Measurements from ENCODE around the gene SENP8. TPM values are rescaled to one million over a fixed set of nuclear protein-coding genes. Genes with fewer than 3 reads are reported as not detected.

The SENP8 gene
- total and polyA plus RNA-seq, 2 of the 13 experiments (the other 11 are each of a cell fraction or from before 2014, with no cell fraction given) = 2.7 to 3.0 TPM

DNA sequence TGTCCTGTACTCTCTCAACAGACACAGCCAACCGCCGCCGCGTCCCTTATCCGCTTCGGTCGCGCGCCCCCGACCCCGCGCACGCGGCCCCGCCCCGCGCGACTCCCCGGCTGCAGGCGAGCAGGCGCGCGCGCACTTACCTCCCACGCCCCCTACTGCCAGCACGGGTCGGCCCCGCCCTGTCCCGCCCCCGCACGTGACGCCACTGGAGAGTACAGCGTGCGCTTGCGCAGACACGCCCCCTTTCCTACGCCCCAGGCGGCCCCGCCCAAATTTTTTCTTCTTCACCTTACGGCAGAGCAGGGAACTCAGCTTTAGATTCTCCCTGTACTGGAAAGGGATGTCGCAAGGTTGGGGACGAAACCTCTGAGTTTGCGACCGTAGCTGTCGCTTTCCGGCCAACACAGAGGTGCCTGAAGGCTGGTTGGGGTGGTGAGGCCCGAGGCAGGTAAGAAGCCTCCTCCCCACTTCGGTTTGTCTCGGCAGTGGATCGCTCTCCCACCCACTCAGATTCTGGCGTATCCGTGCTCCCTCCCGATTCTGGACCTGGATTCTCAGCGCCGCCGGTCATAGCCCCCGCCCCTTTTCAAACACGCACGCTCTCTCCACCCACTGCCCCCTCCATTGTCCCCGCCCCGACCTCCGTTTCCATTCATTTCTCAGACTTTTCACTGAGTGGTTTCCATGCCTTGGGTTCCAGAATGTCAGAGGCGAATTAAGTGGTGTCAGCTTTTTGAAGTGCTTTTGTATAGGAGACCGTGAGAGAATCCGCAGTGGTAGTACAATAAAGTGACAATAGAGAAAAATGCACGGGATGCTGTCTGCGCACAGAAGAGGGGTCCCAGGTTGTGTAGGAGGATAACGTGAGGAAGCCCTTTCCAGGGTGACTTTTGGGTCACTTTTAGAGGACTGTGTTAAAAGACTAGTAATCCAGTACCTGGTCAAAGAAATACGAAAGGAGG lies at the start of gene SENP8, which contains the start of gene MYO9A (continued):
- TF ChIP-seq, protein P1, sequence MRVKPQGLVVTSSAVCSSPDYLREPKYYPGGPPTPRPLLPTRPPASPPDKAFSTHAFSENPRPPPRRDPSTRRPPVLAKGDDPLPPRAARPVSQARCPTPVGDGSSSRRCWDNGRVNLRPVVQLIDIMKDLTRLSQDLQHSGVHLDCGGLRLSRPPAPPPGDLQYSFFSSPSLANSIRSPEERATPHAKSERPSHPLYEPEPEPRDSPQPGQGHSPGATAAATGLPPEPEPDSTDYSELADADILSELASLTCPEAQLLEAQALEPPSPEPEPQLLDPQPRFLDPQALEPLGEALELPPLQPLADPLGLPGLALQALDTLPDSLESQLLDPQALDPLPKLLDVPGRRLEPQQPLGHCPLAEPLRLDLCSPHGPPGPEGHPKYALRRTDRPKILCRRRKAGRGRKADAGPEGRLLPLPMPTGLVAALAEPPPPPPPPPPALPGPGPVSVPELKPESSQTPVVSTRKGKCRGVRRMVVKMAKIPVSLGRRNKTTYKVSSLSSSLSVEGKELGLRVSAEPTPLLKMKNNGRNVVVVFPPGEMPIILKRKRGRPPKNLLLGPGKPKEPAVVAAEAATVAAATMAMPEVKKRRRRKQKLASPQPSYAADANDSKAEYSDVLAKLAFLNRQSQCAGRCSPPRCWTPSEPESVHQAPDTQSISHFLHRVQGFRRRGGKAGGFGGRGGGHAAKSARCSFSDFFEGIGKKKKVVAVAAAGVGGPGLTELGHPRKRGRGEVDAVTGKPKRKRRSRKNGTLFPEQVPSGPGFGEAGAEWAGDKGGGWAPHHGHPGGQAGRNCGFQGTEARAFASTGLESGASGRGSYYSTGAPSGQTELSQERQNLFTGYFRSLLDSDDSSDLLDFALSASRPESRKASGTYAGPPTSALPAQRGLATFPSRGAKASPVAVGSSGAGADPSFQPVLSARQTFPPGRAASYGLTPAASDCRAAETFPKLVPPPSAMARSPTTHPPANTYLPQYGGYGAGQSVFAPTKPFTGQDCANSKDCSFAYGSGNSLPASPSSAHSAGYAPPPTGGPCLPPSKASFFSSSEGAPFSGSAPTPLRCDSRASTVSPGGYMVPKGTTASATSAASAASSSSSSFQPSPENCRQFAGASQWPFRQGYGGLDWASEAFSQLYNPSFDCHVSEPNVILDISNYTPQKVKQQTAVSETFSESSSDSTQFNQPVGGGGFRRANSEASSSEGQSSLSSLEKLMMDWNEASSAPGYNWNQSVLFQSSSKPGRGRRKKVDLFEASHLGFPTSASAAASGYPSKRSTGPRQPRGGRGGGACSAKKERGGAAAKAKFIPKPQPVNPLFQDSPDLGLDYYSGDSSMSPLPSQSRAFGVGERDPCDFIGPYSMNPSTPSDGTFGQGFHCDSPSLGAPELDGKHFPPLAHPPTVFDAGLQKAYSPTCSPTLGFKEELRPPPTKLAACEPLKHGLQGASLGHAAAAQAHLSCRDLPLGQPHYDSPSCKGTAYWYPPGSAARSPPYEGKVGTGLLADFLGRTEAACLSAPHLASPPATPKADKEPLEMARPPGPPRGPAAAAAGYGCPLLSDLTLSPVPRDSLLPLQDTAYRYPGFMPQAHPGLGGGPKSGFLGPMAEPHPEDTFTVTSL (CRISPR knock-in tag; IDR thresholded peaks at IDR 0.05; ENCODE audit: borderline replicate concordance) = no peak
- TF ChIP-seq ZBTB7A (CRISPR knock-in tag; IDR thresholded peaks at IDR 0.05) (no peak), ZNF530 (CRISPR knock-in tag; IDR thresholded peaks at IDR 0.05; ENCODE audit: low read depth) (no peak), ZNF552 (CRISPR knock-in tag; IDR thresholded peaks at IDR 0.05; ENCODE audit: borderline replicate concordance) (no peak), ZNF30 (CRISPR knock-in tag; IDR thresholded peaks at IDR 0.05) (no peak), ZNF24 (IDR thresholded peaks at IDR 0.05) (no peak), SUZ12 (IDR thresholded peaks at IDR 0.05; ENCODE audit: low read depth, low read length) (no peak), PTBP1 (IDR thresholded peaks at IDR 0.05; ENCODE audit: low read depth, low read length, poor library complexity, severe bottlenecking) (no peak)
- TF ChIP-seq, protein P2, sequence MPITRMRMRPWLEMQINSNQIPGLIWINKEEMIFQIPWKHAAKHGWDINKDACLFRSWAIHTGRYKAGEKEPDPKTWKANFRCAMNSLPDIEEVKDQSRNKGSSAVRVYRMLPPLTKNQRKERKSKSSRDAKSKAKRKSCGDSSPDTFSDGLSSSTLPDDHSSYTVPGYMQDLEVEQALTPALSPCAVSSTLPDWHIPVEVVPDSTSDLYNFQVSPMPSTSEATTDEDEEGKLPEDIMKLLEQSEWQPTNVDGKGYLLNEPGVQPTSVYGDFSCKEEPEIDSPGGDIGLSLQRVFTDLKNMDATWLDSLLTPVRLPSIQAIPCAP (CRISPR knock-in tag; IDR thresholded peaks at IDR 0.05; ENCODE audit: low read depth) = no peak
- TF ChIP-seq, protein P3, sequence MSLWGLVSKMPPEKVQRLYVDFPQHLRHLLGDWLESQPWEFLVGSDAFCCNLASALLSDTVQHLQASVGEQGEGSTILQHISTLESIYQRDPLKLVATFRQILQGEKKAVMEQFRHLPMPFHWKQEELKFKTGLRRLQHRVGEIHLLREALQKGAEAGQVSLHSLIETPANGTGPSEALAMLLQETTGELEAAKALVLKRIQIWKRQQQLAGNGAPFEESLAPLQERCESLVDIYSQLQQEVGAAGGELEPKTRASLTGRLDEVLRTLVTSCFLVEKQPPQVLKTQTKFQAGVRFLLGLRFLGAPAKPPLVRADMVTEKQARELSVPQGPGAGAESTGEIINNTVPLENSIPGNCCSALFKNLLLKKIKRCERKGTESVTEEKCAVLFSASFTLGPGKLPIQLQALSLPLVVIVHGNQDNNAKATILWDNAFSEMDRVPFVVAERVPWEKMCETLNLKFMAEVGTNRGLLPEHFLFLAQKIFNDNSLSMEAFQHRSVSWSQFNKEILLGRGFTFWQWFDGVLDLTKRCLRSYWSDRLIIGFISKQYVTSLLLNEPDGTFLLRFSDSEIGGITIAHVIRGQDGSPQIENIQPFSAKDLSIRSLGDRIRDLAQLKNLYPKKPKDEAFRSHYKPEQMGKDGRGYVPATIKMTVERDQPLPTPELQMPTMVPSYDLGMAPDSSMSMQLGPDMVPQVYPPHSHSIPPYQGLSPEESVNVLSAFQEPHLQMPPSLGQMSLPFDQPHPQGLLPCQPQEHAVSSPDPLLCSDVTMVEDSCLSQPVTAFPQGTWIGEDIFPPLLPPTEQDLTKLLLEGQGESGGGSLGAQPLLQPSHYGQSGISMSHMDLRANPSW (CRISPR knock-in tag; IDR thresholded peaks at IDR 0.05; ENCODE audit: borderline replicate concordance) = no peak
- TF ChIP-seq, protein P4, sequence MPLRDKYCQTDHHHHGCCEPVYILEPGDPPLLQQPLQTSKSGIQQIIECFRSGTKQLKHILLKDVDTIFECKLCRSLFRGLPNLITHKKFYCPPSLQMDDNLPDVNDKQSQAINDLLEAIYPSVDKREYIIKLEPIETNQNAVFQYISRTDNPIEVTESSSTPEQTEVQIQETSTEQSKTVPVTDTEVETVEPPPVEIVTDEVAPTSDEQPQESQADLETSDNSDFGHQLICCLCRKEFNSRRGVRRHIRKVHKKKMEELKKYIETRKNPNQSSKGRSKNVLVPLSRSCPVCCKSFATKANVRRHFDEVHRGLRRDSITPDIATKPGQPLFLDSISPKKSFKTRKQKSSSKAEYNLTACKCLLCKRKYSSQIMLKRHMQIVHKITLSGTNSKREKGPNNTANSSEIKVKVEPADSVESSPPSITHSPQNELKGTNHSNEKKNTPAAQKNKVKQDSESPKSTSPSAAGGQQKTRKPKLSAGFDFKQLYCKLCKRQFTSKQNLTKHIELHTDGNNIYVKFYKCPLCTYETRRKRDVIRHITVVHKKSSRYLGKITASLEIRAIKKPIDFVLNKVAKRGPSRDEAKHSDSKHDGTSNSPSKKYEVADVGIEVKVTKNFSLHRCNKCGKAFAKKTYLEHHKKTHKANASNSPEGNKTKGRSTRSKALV (CRISPR knock-in tag; IDR thresholded peaks at IDR 0.05) = no peak
- TF ChIP-seq, protein P5, sequence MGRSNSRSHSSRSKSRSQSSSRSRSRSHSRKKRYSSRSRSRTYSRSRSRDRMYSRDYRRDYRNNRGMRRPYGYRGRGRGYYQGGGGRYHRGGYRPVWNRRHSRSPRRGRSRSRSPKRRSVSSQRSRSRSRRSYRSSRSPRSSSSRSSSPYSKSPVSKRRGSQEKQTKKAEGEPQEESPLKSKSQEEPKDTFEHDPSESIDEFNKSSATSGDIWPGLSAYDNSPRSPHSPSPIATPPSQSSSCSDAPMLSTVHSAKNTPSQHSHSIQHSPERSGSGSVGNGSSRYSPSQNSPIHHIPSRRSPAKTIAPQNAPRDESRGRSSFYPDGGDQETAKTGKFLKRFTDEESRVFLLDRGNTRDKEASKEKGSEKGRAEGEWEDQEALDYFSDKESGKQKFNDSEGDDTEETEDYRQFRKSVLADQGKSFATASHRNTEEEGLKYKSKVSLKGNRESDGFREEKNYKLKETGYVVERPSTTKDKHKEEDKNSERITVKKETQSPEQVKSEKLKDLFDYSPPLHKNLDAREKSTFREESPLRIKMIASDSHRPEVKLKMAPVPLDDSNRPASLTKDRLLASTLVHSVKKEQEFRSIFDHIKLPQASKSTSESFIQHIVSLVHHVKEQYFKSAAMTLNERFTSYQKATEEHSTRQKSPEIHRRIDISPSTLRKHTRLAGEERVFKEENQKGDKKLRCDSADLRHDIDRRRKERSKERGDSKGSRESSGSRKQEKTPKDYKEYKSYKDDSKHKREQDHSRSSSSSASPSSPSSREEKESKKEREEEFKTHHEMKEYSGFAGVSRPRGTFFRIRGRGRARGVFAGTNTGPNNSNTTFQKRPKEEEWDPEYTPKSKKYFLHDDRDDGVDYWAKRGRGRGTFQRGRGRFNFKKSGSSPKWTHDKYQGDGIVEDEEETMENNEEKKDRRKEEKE (IDR thresholded peaks at IDR 0.05) = no peak

Data from HepG2 (cell line).